GM12878 (cell line): Measurements from ENCODE around the gene MRGPRF. TPM values are rescaled to one million over a fixed set of nuclear protein-coding genes. Genes with fewer than 3 reads are reported as not detected.

Experiments
- BCLAF1 ChIP-seq: fragments of 450-650 bp; IDR thresholded peaks from 2 replicates; pipeline ENCODE4 v1.6.1; 2017; ENCODE audit warnings: antibody characterized with exemption, mild to moderate bottlenecking, moderate library complexity
- CBX5 ChIP-seq: sonication (generic); IDR thresholded peaks from 2 replicates; pipeline ENCODE4 v1.6.1; 2016; ENCODE audit warnings: low read depth, moderate library complexity, mild to moderate bottlenecking, inconsistent platforms
- CHD1 ChIP-seq: IDR thresholded peaks from 2 replicates; pipeline ENCODE4 v1.6.1; 2012; ENCODE audit warnings: low read depth, low read length, improper control_type of control experiment
- HCFC1 ChIP-seq: fragments of 150-350 bp; IDR thresholded peaks from 2 replicates; pipeline ENCODE4 v1.6.1; 2014; ENCODE audit warnings: low read length
- IKZF2 ChIP-seq, 2 experiments: fragments of 450-650 bp; IDR thresholded peaks; 2 replicates each; pipeline ENCODE4 v1.6.1; 2017; ENCODE audit warnings: mild to moderate bottlenecking in 2 of 2, moderate library complexity in 2 of 2
- IRF4 ChIP-seq: IDR thresholded peaks from 2 replicates; pipeline ENCODE4 v1.6.1; 2011; ENCODE audit warnings: low read depth, low read length
- KDM1A ChIP-seq: fragments of 200-600 bp; sonication (generic); IDR thresholded peaks from 2 replicates; pipeline ENCODE4 v1.6.1; 2016; ENCODE audit warnings: borderline replicate concordance
- MLLT1 ChIP-seq: fragments of 450-650 bp; IDR thresholded peaks from 2 replicates; pipeline ENCODE4 v1.6.1; 2016; ENCODE audit warnings: mild to moderate bottlenecking
- MTA3 ChIP-seq: IDR thresholded peaks from 2 replicates; pipeline ENCODE4 v1.6.1; 2012; ENCODE audit warnings: low read length, inconsistent platforms, borderline replicate concordance
- MYB ChIP-seq: fragments of 150-350 bp; IDR thresholded peaks from 2 replicates; pipeline ENCODE4 v1.6.1; 2014; ENCODE audit warnings: mild to moderate bottlenecking, low read depth, low read length, borderline replicate concordance
- NFYA ChIP-seq: IDR thresholded peaks from 2 replicates; pipeline ENCODE4 v1.6.1; 2011; ENCODE audit warnings: low read depth, mild to moderate bottlenecking, low read length, improper control_type of control experiment, borderline replicate concordance
- NR2C2 ChIP-seq: IDR thresholded peaks from 2 replicates; pipeline ENCODE4 v1.6.1; 2011; ENCODE audit warnings: borderline replicate concordance, low read depth; ENCODE audit not compliant: control insufficient read depth, insufficient read length
- PBX3 ChIP-seq: IDR thresholded peaks from 2 replicates; pipeline ENCODE4 v1.6.1; 2011; ENCODE audit warnings: mild to moderate bottlenecking, low read depth, low read length, moderate library complexity; ENCODE audit not compliant: insufficient replicate concordance
- RUNX3 ChIP-seq: IDR thresholded peaks from 2 replicates; pipeline ENCODE4 v1.6.1; 2012; ENCODE audit warnings: low read length, inconsistent platforms
- SIN3A ChIP-seq: IDR thresholded peaks from 2 replicates; pipeline ENCODE4 v1.6.1; 2012; ENCODE audit warnings: low read depth, low read length, improper control_type of control experiment
- SIX5 ChIP-seq: IDR thresholded peaks from 2 replicates; pipeline ENCODE4 v1.6.1; 2011; ENCODE audit warnings: mild to moderate bottlenecking, low read depth, low read length, moderate library complexity; ENCODE audit not compliant: severe bottlenecking
- TBL1XR1 ChIP-seq: IDR thresholded peaks from 2 replicates; pipeline ENCODE4 v1.6.1; 2012; ENCODE audit warnings: low read depth, low read length, improper control_type of control experiment
- YBX1 ChIP-seq: fragments of 450-650 bp; IDR thresholded peaks from 2 replicates; pipeline ENCODE4 v1.6.1; 2016; ENCODE audit warnings: antibody characterized with exemption
- ZBTB40 ChIP-seq: fragments of 450-650 bp; IDR thresholded peaks from 2 replicates; pipeline ENCODE4 v1.6.1; 2016; ENCODE audit warnings: mild to moderate bottlenecking, moderate library complexity, borderline replicate concordance
- polyA plus RNA-seq, 11 experiments: library from polyadenylated mRNA; depleted of rRNA in 4 of 11; unstranded in 6 of 11; stranded (reverse) in 5 of 11; fragments of >200 nt; fragmentation: Nextera tagmentation in 4 of 11; fragmentation: Illumina TruSeq in 1 of 11; extraction: Ambion mirVana in 4 of 11; extraction: Trizol in 1 of 11; gene quantifications; 1 replicate in 1 of 11; 2 replicates in 10 of 11; pipeline versions ENCODE4 v1.2.1 to v1.2.3, GENCODE V29; 2011 to 2016; ENCODE audit warnings: inconsistent platforms in 2 of 11, missing spikeins in 2 of 11, low read depth in 1 of 11
- total RNA-seq, 4 experiments: library from RNA; depleted of rRNA in 3 of 4; stranded (reverse); fragments of >200 nt in 3 of 4; fragmentation: Illumina TruSeq in 1 of 4; extraction: Trizol in 1 of 4; gene quantifications; 2 replicates each; pipeline versions ENCODE4 v1.2.1 to v1.2.3, GENCODE V29; 2013 to 2021

Gene MRGPRF
- total and polyA plus RNA-seq, 10 of the 15 experiments (the other 5 are each of a cell fraction or from before 2014, with no cell fraction given), result not detected

- no peak for TF ChIP-seq BCLAF1
- TF ChIP-seq CHD1, result no peak
- peak; percentile 57; the same call in 1 of the 2 replicates for TF ChIP-seq TBL1XR1
- TF ChIP-seq ZBTB40, result no peak; the same call in 1 of the 2 replicates
- TF ChIP-seq SIX5, result no peak
- TF ChIP-seq PBX3, result no peak
- peak; percentile 94 to 97 for TF ChIP-seq IKZF2 (IDR thresholded peaks at IDR 0.05)
- TF ChIP-seq CBX5, result 0 out of 2 replicates have a peak, but pooled peaks have one; percentile 56
- no peak for TF ChIP-seq YBX1
- no peak for TF ChIP-seq NR2C2
- TF ChIP-seq SIN3A, result no peak
- TF ChIP-seq MYB, result peak; percentile 51; the same call in 1 of the 2 replicates
- peak; percentile 98 for TF ChIP-seq RUNX3
- peak; percentile 96 for TF ChIP-seq MLLT1
- TF ChIP-seq MTA3, result peak; percentile 79; the same call in 1 of the 2 replicates
- no peak for TF ChIP-seq NFYA
- TF ChIP-seq IRF4, result peak; percentile 90
- no peak; the same call in none of the 2 replicates for TF ChIP-seq HCFC1
- TF ChIP-seq KDM1A, result no peak
Observed at GRCh38 chr11:69055598-69056516, 42.8 kb upstream of the MRGPRF start (continued).
